ENCODE data around the gene MUC3A.
A peak's percentile ranks its signal among the peaks of the same experiment; 100 is the strongest.

Gene MUC3A

GRCh38 chr7:100946111-100946510 lies 3.2 kb upstream of the MUC3A start:
- DNase-seq = no peak

- no peak for DNase-seq
Measured at GRCh38 chr7:100946766-100947365, 2.5 kb upstream of the MUC3A start.

- no peak for DNase-seq
Measured at GRCh38 chr7:100947792-100948191, 1.5 kb upstream of the MUC3A start.

GRCh38 chr7:100949933-100950443 lies 654 bp downstream of the MUC3A start:
- DNase-seq = no peak

GRCh38 chr7:100951172-100951571 lies 1.8 kb downstream of the MUC3A start:
- no peak for DNase-seq

GRCh38 chr7:100951888-100952560 lies 2.7 kb downstream of the MUC3A start:
- no peak for DNase-seq

GRCh38 chr7:100952641-100953040 lies 3.3 kb downstream of the MUC3A start:
- DNase-seq = no peak

GRCh38 chr7:100957832-100958421 lies 8.6 kb downstream of the MUC3A start:
- no peak for DNase-seq

- DNase-seq = no peak
Measured at GRCh38 chr7:100959894-100960293, 10.6 kb downstream of the MUC3A start.

GRCh38 chr7:100962537-100962936 lies 13.2 kb downstream of the MUC3A start:
- DNase-seq = no peak

- no peak for DNase-seq
Measured at GRCh38 chr7:100963386-100963785, 14.1 kb downstream of the MUC3A start.

GRCh38 chr7:100963874-100964273 lies 14.5 kb downstream of the MUC3A start:
- DNase-seq = no peak

- DNase-seq = no peak
Measured at GRCh38 chr7:100964630-100965029, 15.3 kb downstream of the MUC3A start.

- DNase-seq = no peak
Measured at GRCh38 chr7:100965045-100965722, 15.8 kb downstream of the MUC3A start.

- peak; percentile 79 for DNase-seq
Measured at GRCh38 chr7:100965723-100966541, 16.6 kb downstream of the MUC3A start.

GRCh38 chr7:100966542-100967291 lies 17.4 kb downstream of the MUC3A start:
- peak; percentile 29 for DNase-seq

- DNase-seq = no peak
Measured at GRCh38 chr7:100967292-100967863, 18.0 kb downstream of the MUC3A start.

GRCh38 chr7:100968031-100968430 lies 18.7 kb downstream of the MUC3A start:
- DNase-seq = no peak

GRCh38 chr7:100968650-100969049 lies 19.3 kb downstream of the MUC3A start:
- no peak for DNase-seq

- no peak for DNase-seq
Measured at GRCh38 chr7:100969066-100969615, 19.8 kb downstream of the MUC3A start, which contains the start of gene MUC12. MUC12 (plus strand) TSS chr7:100969565; CDS start chr7:100969623, 58 bp downstream.

Measured in activated T-cell treated with anti-CD3 and anti-CD28 coated beads, Interleukin-2, amount 50 U/mL, for 1 hour (primary cell).